Forelimb muscle (tissue), 1 donor: ENCODE data around the gene OR7G2. TPM values are rescaled to one million over a fixed set of nuclear protein-coding genes. Genes with fewer than 3 reads are reported as not detected.
"Not testable (repeated sequence)": the region's sequence is repeated elsewhere in the genome, so short reads cannot be mapped to it uniquely, and the experiment has no call there.

Experiments
- DNase-seq: peaks from one replicate; pipeline ENCODE4 v3.0.0-alpha.2; 2013; ENCODE audit warnings: low read depth
- polyA plus RNA-seq: library from polyadenylated mRNA; unstranded; fragments of 120-200 nt; gene quantifications from one replicate; pipeline ENCODE4 v1.2.1, GENCODE V29; 2013; ENCODE audit not compliant: insufficient read length

The OR7G2 gene
- polyA plus RNA-seq, 1 donor: 0.08 TPM

DNA sequence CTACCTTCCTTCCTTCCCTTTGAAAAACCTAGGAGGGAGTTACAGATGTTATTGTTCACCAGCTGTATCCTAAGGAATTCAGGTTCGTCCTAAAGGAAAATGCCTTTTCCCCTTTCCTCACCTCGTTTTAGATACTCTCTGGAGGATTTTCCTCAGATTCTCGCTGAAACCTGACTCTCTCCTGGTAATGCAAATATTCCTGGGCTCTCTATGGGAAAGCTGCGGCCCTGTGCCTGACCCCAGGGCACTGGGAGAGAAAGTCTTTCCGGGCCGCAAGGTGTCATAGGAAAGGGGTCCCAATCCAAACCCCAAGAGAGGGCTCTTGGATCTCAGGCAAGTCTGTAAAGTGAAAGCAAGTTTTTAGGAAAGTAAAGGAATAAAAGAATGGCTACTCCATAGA is 33.5 kb downstream of the OR7G2 start:
- DNase-seq: no peak

DNA sequence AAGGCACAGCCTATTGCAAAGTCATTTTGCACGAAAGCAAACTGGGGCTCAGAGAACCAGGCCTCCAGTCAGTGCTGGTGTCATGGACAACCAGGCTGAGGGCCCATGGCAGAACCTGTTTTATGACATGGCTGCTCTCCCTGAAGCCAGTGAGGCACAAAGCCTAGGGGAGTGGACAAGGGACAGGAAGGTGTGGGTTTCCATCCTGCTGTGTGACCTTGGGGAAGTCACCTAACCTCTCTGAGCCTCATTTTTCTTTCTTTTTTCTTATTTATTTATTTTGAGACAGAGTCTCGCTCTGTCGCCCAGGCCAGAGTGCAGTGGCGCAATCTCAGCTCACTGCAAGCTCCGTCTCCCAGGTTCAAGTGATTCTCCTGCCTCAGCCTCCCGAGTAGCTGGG is 35.6 kb downstream of the OR7G2 start:
- not testable (repeated sequence) for DNase-seq

DNA sequence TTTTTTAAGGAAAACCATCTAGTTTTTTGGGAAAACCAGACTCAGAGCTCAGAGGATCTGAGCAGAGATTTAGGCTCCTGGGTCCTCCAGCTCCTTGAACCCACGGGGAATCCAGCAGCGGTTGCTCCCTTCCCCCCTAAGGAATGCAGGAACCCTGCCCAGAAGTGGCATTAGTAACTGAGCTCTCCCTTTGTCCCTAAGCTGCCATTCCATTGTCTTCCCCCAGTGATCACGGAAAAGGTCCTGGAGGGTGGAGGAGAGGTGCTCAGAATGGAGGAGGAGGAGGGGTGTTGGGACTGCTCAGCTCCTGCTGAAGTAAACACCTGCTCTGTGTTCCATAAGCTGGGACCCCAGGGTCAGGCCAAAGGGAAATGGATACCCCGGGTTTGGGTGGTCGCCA is 37.2 kb downstream of the OR7G2 start:
- no peak for DNase-seq

DNA sequence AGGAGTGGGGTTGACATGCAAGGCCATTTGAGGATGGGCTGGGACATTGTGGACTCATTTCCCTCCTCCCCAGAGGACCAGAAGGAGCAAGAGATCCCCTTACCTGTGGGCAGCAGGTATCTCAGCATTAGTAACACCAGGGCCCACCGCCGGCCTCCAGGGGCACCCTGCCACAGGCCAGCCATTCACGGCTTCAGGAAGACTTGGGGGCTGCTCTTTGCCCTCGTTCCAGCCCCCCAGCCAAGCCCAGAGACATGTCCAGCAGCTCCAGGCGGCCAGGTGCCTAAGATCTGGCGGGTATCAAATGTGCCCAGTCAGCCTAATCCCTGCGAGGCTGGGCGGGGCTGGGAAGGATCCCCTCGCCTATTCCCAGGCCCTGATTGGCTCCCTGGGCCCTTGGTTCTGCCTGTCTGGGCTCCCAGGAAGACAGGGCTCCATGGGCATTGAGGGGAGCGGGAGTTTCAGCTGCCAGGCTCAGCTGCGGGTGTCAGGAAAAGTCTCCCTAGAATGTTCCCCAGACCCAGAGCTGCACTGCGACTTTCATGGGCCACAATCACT is 41.7 kb downstream of the OR7G2 start:
- DNase-seq: no peak

DNA sequence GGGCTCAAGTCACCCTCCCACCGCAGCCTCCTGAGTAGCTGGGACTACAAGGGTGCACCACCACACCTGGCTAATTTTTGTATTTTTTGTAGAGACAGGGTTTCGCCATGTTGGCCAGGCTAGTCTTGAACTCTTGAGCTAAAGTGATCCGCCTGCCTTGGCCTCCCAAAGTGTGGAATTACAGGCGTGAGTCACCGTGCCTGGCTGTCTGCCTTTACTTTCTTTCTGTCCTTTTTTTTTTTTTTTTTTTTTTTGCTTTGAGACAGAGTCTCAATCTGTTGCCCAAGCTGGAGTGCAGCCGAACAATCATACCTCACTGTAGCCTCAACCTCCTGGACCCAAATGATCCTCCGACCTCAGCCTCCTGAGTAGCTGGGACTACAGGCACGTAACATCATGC is 45.4 kb downstream of the OR7G2 start:
- DNase-seq: no peak

DNA sequence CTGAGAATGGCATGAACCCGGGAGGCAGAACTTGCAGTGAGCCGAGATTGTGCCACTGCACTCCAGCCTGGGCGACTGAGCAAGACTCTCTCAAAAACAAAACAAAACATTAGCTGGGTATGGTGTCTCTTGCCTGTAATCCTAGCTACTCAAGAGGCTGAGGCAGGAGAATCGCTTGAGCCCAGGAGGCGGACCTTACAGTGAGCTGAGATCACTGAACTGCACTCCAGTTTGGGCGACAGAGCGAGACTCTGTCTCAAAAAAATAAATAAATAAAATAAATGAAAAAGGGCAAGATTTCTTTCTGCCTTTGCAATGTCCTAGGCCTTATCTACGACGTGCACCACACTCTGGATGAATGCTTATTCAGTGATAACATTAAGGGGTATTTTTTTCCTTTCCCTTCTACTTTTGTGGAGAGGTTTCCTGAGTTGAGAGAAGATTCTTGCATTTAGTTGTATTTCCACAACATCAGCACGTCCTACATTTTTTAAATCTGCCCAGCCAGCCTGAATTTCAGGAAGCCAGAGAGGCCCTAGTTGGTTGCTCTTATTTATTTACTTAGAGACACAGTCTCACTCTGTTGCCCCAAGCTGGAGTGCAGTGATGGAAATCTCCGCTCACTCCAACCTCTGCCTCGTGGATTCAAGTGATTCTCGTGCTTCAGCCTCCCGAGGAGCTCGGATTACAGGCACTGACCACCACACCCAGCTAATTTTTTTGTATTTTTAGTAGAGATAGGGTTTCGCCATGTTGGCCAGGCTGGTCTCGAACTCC is 46.5 kb downstream of the OR7G2 start:
- no peak for DNase-seq

DNA sequence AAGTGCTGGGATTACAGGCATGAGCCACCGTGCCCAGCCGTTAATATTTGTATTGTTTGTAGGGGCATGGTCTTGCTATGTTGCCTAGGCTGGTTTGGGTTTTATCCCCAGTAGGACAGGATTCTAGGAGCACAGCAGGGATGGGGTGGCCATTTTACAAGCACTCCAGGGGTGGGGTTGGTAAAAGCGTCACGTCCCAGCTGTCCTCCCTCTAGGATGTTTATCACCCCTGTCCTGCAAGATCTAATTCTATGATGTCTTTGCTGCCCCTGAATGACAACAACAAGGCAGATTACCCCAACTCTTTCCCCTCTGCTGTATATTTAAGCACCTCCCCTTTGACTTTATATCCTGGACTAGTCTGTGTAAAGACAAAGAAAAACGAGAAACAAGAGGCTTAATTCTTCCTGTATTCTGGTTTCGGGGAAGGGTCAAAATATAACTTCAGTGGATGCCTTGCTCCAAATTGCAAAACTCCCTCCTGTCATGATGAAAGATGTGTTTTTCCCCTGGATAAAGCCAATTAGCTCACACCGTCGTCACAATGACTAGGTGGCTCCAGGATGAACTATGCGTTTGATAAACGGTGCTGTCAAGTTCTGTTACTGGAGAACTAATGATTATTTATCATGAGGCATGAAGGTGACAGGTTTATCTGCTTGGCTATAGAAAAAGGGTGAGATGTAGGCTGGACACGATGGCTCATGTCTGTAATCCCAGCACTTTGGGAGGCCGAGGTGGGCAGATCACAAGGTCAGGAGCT is 48.2 kb downstream of the OR7G2 start:
- no peak for DNase-seq

DNA sequence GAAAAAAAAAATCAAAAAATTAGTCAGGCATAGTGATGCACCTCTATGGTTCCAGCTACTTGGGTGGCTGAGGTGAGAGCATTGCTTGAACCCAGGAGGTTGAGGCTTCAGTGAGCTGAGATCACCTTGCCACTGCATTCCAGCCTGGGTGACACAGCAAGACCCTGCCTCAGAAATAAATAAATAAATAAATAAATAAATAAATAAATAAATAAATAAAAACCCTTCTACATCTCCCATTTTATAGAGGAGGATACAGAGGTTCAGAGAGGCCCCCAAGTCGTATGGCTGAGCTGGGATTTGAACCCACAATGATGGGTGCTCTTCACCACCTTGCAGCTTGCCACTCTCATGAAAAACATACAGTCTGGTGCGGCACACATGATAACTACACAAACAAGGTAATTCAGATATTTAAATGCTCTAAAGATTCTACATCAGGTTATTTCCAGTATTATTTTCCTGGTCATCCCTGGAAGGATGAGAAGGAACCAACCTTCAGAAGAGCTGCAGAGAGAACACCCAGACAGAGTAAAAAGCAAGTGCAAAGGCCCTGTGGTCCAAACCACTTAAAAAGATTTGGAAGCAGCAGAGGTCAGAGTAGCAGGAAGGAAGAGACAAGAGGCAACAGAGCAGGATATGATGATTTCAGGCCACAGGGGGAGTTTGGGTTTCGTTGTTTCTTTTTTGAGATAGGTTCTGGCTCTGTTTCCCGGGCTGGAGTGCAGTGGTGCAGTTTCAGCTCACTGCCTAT is 49.6 kb downstream of the OR7G2 start:
- DNase-seq: no peak

DNA sequence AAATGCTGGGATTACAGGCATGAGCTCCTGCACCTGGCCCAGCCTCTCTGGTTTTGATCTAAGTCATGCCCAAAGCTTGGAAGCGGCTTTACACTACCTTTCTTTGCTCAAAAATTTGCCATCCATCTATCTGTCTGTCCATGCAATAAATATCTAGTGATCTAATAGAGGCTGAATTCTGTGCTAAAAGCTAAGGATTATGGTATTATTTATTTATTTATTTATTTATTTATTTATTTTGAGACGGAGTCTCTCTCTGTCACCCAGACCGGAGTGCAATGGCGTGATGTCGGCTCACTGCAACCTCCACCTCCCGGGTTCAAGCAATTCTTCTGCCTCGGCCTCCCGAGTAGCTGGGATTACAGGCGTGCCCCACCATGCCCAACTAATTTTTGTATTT is 51.1 kb downstream of the OR7G2 start:
- DNase-seq: not testable (repeated sequence)

DNA sequence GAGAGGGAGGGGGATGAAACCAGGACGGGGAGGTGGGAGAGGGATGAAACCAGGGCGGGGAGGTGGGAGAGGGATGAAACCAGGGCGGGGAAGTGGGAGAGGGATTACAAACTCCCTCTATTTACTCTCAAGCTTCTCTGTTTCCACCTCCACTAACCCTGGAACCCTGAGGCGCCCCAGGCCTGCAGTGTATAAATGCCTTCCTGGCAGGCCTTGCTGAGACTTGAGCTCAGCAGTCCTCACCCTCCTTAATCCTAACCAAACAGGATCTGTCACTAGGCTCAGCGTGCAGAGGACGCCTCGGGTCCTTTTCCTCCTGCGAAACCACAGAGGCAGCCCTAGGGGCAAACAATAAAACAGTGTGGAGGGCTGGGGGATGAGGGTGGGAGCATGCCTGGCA is 52.5 kb downstream of the OR7G2 start:
- DNase-seq: no peak

DNA sequence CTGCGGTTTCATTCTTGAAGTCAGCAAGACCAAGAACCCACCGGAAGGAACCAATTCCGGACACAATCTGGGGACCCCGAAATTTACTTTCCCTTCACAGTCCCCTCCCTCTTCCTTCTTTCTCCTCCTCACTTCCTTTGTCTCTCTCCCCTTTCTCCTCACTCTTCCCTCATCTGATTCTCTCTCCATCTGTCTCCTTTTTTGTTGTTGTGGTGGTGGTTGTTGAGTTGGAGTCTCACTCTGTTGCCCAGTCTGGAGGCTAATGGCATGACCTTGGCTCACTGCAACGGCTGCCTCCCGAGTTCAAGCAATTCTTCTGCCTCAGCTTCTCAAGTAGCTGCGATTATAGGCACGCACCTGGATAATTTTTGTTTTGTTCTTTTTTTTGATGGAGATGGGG is 53.1 kb downstream of the OR7G2 start:
- DNase-seq: no peak

DNA sequence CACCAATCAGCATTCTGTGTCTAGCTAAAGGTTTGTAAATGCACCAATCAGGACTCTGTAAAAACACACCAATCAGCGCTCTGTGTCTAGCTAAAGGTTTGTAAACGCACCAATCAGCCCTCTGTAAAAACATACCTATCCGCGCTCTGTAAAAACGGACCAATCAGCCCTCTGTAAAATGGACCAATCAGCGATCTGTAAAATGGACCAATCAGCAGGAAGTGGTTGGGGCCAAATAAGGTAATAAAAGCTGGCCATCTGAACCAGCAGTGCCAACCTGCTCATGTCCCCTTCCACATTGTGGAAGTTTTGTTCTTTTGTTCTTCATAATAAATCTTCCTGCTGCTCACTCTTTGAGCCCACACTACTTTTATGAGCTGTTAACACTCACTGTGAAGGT is 53.6 kb downstream of the OR7G2 start:
- DNase-seq: not testable (repeated sequence)

DNA sequence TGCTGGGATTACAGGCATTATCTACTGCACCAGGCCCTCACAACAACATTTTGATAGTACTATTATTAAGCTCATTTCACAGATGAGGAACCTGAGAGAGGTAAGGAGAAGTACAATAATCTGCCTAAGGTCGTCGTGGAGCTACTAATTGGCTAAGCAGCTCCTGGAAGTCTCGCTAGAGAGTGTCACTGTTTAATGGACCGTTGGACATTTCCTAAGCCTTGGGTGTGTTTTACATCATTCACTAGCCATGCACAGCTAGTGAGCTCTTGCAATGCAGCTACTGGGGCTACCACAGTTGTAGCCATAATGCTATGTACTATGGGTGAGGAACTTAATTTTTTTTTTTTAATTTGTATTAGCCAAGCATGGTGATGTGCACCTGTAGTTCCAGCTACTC is 54.4 kb downstream of the OR7G2 start:
- no peak for DNase-seq

Other genes starting within 250 kb of the OR7G2 start
- not detected for gene MUC16, start 97.1 kb downstream of the OR7G2 start, polyA plus RNA-seq
- not detected for gene OR1M1, start 20.4 kb downstream of the OR7G2 start, polyA plus RNA-seq
- gene OR7G1, start 8.3 kb upstream of the OR7G2 start, polyA plus RNA-seq: not detected
- gene OR7G3, start 19.5 kb upstream of the OR7G2 start, polyA plus RNA-seq: not detected
- gene ZNF317, start 32.9 kb upstream of the OR7G2 start, polyA plus RNA-seq: 17.4 TPM
- gene OR7D2, start 71.5 kb upstream of the OR7G2 start, polyA plus RNA-seq: 0.04 TPM
- gene OR7D4, start 112.1 kb upstream of the OR7G2 start, polyA plus RNA-seq: not detected
- gene OR7E24, start 143.5 kb upstream of the OR7G2 start, polyA plus RNA-seq: not detected
- 2.8 TPM for gene ZNF699, start 202.4 kb upstream of the OR7G2 start, polyA plus RNA-seq
- 25.6 TPM for gene ZNF559, start 216.7 kb upstream of the OR7G2 start, polyA plus RNA-seq